Tibial artery (tissue), 4 donors: ENCODE data around the gene ADGRD2.
A peak's percentile ranks its signal among the peaks of the same experiment; 100 is the strongest.

Source experiments
- DNase-seq, 2 donors: peaks; one replicate each; pipeline ENCODE4 v3.0.0-alpha.2; 2019
- H3K27ac ChIP-seq, 2 donors: fragments of 200-600 bp; sonication (generic) in 1 of 2; 1 replicate in 1 of 2; 2 replicates in 1 of 2; pipeline ENCODE4 v1.5.1; 2018 to 2019; ENCODE audit warnings: mild to moderate bottlenecking in 1 of 2
- H3K27me3 ChIP-seq, 2 donors: fragments of 200-600 bp; sonication (generic) in 1 of 2; one replicate each; pipeline versions ENCODE4 v1.5.1 to v1.6.0; 2016 to 2019
- H3K36me3 ChIP-seq, 3 donors: fragments of 200-600 bp; sonication (generic) in 2 of 3; one replicate each; pipeline ENCODE4 v1.5.1; 2016 to 2019; ENCODE audit warnings: mild to moderate bottlenecking in 2 of 3
- H3K4me1 ChIP-seq, 4 donors: fragments of 200-600 bp; sonication (generic) in 2 of 4; 1 replicate in 3 of 4; 2 replicates in 1 of 4; pipeline ENCODE4 v1.5.1; 2016 to 2019
- H3K4me3 ChIP-seq, 2 donors: fragments of 200-600 bp; sonication (generic) in 1 of 2; 1 replicate in 1 of 2; 2 replicates in 1 of 2; pipeline ENCODE4 v1.5.1; 2018 to 2019; ENCODE audit warnings: mild to moderate bottlenecking in 2 of 2
- H3K9me3 ChIP-seq, 3 donors: fragments of 200-600 bp; sonication (generic) in 1 of 3; one replicate each; pipeline ENCODE4 v1.5.1; 2016 to 2019
- CTCF ChIP-seq, 2 experiments: fragments of 200-600 bp in 1 of 2; fragments of 450-650 bp in 1 of 2; IDR thresholded peaks; one replicate each; pipeline ENCODE4 v1.5.1; 2017 to 2019; ENCODE audit warnings: antibody characterized with exemption in 2 of 2, mild to moderate bottlenecking in 1 of 2, moderate library complexity in 1 of 2
- intact Hi-C: fragments of 100-400 bp; cut with DNase I; formaldehyde crosslinking; loops from one replicate; pipeline ENCODE4 v1.15.0; 2023; ENCODE audit warnings: low total_unique reads

Gene ADGRD2

GRCh38 chr9:124454791-124455443 lies 4.7 kb downstream of the ADGRD2 start:
- H3K36me3 ChIP-seq = no peaks in the 10 kb centered on the region
- intact Hi-C loops = no loop called here
- H3K9me3 ChIP-seq = no peaks in the 10 kb centered on the region
- TF ChIP-seq CTCF (IDR thresholded peaks at IDR 0.05) = no peak
- peaks cover 0 to 64% of the 10 kb centered on the region in 2 donors for H3K27me3 ChIP-seq
- no peak overlapping the region for H3K27ac ChIP-seq
- peaks cover 0 to 12% (median 7%) of the 10 kb centered on the region in 4 donors for H3K4me1 ChIP-seq
- peak in 1 of 2 donors; percentile 57 for DNase-seq
- H3K4me3 ChIP-seq = no peak overlapping the region

- intact Hi-C loops = no loop called here
- H3K36me3 ChIP-seq = no peaks in the 10 kb centered on the region
- H3K4me3 ChIP-seq = no peak overlapping the region
- H3K27me3 ChIP-seq = peaks cover 0 to 55% of the 10 kb centered on the region in 2 donors
- no peaks in the 10 kb centered on the region for H3K9me3 ChIP-seq
- no peak for TF ChIP-seq CTCF (IDR thresholded peaks at IDR 0.05)
- peaks cover 0 to 9% (median 5%) of the 10 kb centered on the region in 4 donors for H3K4me1 ChIP-seq
- no peak overlapping the region for H3K27ac ChIP-seq
- no peak for DNase-seq
Observed at GRCh38 chr9:124455820-124456219, 5.6 kb downstream of the ADGRD2 start.

- H3K4me3 ChIP-seq = no peak overlapping the region
- H3K9me3 ChIP-seq = no peaks in the 10 kb centered on the region
- intact Hi-C loops = no loop called here
- peak in 1 of 2 donors; percentile 56 for DNase-seq
- no peak overlapping the region for H3K27ac ChIP-seq
- H3K27me3 ChIP-seq = peaks cover 0 to 48% of the 10 kb centered on the region in 2 donors
- no peak for TF ChIP-seq CTCF (IDR thresholded peaks at IDR 0.05)
- H3K4me1 ChIP-seq = peaks cover 0 to 9% (median 4%) of the 10 kb centered on the region in 4 donors
- H3K36me3 ChIP-seq = no peaks in the 10 kb centered on the region
Observed at GRCh38 chr9:124456341-124457078, 6.3 kb downstream of the ADGRD2 start.

- Histone ChIP-seq H3K9me3 (peaks cover 0 to 6% (median 0%) of the 10 kb centered on the region in 3 donors), H3K27ac (no peak overlapping the region), H3K4me1 (peaks cover 0 to 9% (median 4%) of the 10 kb centered on the region in 4 donors), H3K27me3 (peaks cover 0 to 41% of the 10 kb centered on the region in 2 donors), H3K36me3 (no peaks in the 10 kb centered on the region), H3K4me3 (no peak overlapping the region)
- intact Hi-C loops = no loop called here
- TF ChIP-seq CTCF (IDR thresholded peaks at IDR 0.05) = no peak
- DNase-seq = peak in 1 of 2 donors; percentile 38
Observed at GRCh38 chr9:124457079-124457886, 7.0 kb downstream of the ADGRD2 start.

GRCh38 chr9:124457887-124458431 lies 7.7 kb downstream of the ADGRD2 start:
- intact Hi-C loops = no loop called here
- DNase-seq = peak in 1 of 2 donors; percentile 37
- no peaks in the 10 kb centered on the region for H3K36me3 ChIP-seq
- peaks cover 0 to 9% (median 4%) of the 10 kb centered on the region in 4 donors for H3K4me1 ChIP-seq
- peaks cover 0 to 34% of the 10 kb centered on the region in 2 donors for H3K27me3 ChIP-seq
- no peak overlapping the region for H3K4me3 ChIP-seq
- TF ChIP-seq CTCF (IDR thresholded peaks at IDR 0.05) = no peak
- H3K9me3 ChIP-seq = peaks cover 0 to 6% (median 0%) of the 10 kb centered on the region in 3 donors
- H3K27ac ChIP-seq = no peak overlapping the region
